ENCODE results near the gene TSPEAR.

GRCh38 chr21:44650973-44651675 is 60.2 kb downstream of the TSPEAR start:
- no peak for TF ChIP-seq CTCF (IDR thresholded peaks at IDR 0.05)
- no peak for TF ChIP-seq POLR2A (IDR thresholded peaks at IDR 0.05)

Measured in testis (tissue), 2 donors.